Mammary epithelial cell (primary cell): ENCODE data around the gene RALGPS1.

Experiments
- CTCF ChIP-seq, 2 donors: IDR thresholded peaks in 1 of 2; conservative IDR thresholded peaks in 1 of 2; 2 replicates each; pipeline ENCODE4 v1.5.1; 2011 to 2012; ENCODE audit warnings: inconsistent platforms in 2 of 2, low read length in 2 of 2, mild to moderate bottlenecking in 2 of 2, control low read depth in 1 of 2, low read depth in 1 of 2; ENCODE audit not compliant: insufficient read depth in 1 of 2; ENCODE audit errors: extremely low read depth in 1 of 2
- EZH2 ChIP-seq: IDR thresholded peaks from 2 replicates; pipeline ENCODE4 v1.6.1; 2012; ENCODE audit warnings: low read length, inconsistent platforms, borderline replicate concordance

- TF ChIP-seq CTCF (conservative IDR thresholded peaks at IDR 0.05 in 1 of 2, IDR thresholded peaks at IDR 0.05 in 1 of 2; ENCODE audit: extremely low read depth in 1 of 2, insufficient read depth in 1 of 2, low read depth in 1 of 2, low read length in 2 of 2) (no peak), EZH2 (no peak)
These were observed 353.4 kb downstream of the RALGPS1 start for GRCh38 chr9:127267793-127268525.
